ENCODE data around the gene LBHD2. TPM values are rescaled to one million over a fixed set of nuclear protein-coding genes. Genes with fewer than 3 reads are reported as not detected.

LBHD2 gene
- total and polyA plus RNA-seq, 4 donors, result not detected

DNA sequence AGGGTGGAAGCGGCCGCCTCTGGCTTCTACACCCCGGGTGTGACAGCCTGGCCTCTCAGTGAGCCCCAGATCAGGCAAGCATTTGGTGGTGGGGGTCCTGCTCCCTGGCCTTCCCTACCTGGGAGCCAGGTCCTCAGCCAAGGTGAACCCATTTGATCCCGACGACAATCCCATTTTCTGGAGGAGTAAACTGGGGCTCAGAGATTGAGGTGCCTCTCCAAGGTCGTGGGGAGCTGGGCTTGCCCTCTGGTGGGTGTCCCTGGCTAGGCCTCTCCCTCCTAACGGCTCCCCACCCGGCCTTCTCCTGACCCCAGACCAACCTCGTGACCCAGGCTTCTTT lies 7.8 kb downstream of the LBHD2 start:
- no peaks in the 10 kb centered on the region for H3K36me3 ChIP-seq (ENCODE audit: control insufficient read depth in 1 of 2, insufficient read depth in 2 of 2, low read length in 1 of 2)
- DNase-seq (no peak), ATAC-seq (ENCODE audit: low FRiP score) (no peak)
- H3K27ac ChIP-seq (ENCODE audit: low read depth in 1 of 2, low read length in 2 of 2), result no peak overlapping the region
- no peaks in the 10 kb centered on the region for H3K27me3 ChIP-seq (ENCODE audit: control insufficient read depth in 1 of 2, insufficient read depth in 2 of 2, low read length in 1 of 2)
- WGBS, 2 donors, result 65 to 76% methylated on average over 9 of the region's 9 CpGs
- intact Hi-C loops (cut with DNase I), result no loop called here
- peak overlapping the region in 1 of 2 donors; percentile 38 for H3K4me3 ChIP-seq (ENCODE audit: low read length in 2 of 2)
- no peaks in the 10 kb centered on the region for H3K9me3 ChIP-seq (ENCODE audit: control insufficient read depth, low read length)
- no peaks in the 10 kb centered on the region for H3K4me1 ChIP-seq (ENCODE audit: control insufficient read depth in 1 of 2, insufficient read depth in 2 of 2, low read length in 2 of 2)

DNA sequence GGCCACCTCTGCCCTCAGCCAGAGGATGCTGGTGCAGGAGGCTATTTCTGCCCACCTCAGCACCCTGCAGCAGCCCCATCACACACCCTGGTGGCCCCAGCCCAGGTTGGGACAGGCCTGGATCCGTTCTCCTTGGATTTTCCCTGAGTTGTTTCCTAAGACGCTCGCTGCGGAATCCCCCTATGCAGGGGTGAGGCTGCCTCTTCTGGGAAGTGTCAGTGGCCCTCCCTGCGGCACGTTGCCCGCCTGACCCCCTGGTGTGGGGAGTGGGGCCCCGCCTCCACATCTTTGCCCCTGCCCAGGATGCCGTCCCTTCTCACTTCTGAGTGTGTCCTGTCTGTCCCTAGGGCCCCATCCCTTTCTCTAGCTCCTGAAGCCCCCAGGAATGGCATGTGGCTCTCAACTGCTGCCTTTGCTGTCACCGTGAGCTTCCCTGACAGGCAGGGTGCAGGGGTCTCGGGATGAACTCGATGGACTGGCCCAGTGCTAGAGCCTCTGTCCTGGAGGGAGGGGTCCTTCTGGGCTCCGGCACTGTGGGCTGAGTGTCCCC lies 9.9 kb downstream of the LBHD2 start:
- Histone ChIP-seq H3K27me3 (ENCODE audit: control insufficient read depth in 1 of 2, insufficient read depth in 2 of 2, low read length in 1 of 2) (no peaks in the 10 kb centered on the region), H3K4me1 (ENCODE audit: control insufficient read depth in 1 of 2, insufficient read depth in 2 of 2, low read length in 2 of 2) (no peaks in the 10 kb centered on the region), H3K27ac (ENCODE audit: low read depth in 1 of 2, low read length in 2 of 2) (no peak overlapping the region), H3K36me3 (ENCODE audit: control insufficient read depth in 1 of 2, insufficient read depth in 2 of 2, low read length in 1 of 2) (no peaks in the 10 kb centered on the region), H3K4me3 (ENCODE audit: low read length in 2 of 2) (no peak overlapping the region), H3K9me3 (ENCODE audit: control insufficient read depth, low read length) (no peaks in the 10 kb centered on the region)
- intact Hi-C loops (cut with DNase I), result no loop called here
- ATAC-seq (ENCODE audit: low FRiP score) (no peak), DNase-seq (no peak)
- 90 to 91% methylated on average over 13 of the region's 13 CpGs for WGBS, 2 donors

DNA sequence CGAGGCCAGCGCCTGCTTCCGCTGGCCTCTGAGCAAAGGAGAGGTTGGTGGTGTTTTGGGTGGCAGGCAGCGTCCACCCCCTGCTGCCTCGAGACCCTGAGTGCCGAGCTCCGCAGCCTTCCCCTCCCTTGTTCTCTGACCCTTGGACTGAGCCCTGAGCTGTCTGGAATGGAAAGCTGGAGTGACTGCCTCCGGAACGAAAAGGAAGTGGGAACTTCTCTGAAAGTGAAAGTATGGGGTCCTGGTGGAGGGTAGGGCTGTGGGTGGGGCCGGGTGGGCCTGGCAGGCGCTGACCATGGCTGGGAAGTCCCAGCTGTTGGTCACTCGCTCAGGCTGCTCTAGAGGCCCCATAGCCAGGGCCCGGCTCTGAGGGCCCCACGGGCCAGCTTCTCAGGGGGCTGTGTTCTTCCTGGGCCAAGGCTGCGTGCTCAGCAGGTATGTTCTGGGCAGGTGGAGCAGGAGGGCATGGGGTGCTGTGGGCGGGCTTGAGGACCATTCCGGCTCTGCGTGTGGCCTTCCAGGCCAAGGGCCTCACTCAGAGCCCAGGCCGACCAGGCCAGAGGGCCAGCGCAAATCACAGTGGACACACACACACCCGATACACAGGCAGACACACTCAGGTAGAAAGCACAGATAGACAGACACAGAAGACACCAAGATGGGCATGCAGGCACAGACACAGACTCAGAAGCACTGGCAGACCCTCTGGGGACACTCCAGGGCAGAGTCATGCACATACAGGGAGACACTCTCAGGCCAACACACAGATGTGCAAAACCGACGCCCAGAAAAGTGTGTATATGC lies 10.6 kb downstream of the LBHD2 start, which contains the start of gene EXOC3L4:
Gene EXOC3L4, plus strand, starts transcription at position 320 of the 804 bp plus-strand sequence. CDS start 5,495 bp downstream, outside the sequence.
- no peaks in the 10 kb centered on the region for H3K4me1 ChIP-seq (ENCODE audit: control insufficient read depth in 1 of 2, insufficient read depth in 2 of 2, low read length in 2 of 2)
- ATAC-seq (ENCODE audit: low FRiP score), result no peak
- no peaks in the 10 kb centered on the region for H3K27me3 ChIP-seq (ENCODE audit: control insufficient read depth in 1 of 2, insufficient read depth in 2 of 2, low read length in 1 of 2)
- DNase-seq, result no peak
- no peak within 1 kb of the TSS for H3K4me3 ChIP-seq (ENCODE audit: low read length in 2 of 2)
- H3K27ac ChIP-seq (ENCODE audit: low read depth in 1 of 2, low read length in 2 of 2), result no peak within 1 kb of the TSS
- intact Hi-C loops (cut with DNase I), result no loop called here
- no peaks in the 10 kb centered on the region for H3K36me3 ChIP-seq (ENCODE audit: control insufficient read depth in 1 of 2, insufficient read depth in 2 of 2, low read length in 1 of 2)
- WGBS, 2 donors, result 88 to 93% methylated on average over 22 to 23 of the region's 23 CpGs
- no peaks in the 10 kb centered on the region for H3K9me3 ChIP-seq (ENCODE audit: control insufficient read depth, low read length)

DNA sequence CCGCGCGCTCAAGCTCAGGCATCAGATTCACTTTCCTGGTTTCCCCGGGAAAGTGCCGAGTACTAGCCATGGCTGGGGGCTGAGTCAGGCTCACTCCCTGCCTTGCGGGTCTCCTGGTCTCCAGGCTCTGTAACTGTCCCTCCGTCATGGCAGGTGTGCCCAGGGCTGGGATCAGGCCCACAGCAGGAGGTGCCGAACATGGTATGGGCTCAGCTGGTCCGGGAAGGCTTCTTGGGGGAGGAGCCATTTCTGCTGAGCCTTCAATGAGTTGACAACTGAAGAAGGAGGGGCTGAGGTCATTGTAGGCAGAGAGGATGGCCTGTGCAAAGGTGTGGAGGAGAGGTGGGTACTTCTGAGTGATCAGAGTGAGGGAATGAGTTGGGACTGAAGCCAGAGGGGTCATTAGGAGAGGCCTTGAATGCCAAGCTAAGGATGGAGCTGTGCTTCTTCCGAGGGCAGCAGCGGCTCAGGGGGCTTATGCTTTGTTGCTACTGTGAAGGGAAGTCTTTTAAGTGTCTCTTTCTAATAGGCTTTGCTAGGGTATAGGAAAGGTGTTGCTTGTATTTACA lies 11.3 kb downstream of the LBHD2 start:
- H3K4me1 ChIP-seq (ENCODE audit: control insufficient read depth in 1 of 2, insufficient read depth in 2 of 2, low read length in 2 of 2), result no peaks in the 10 kb centered on the region
- intact Hi-C loops (cut with DNase I), result no loop called here
- H3K27ac ChIP-seq (ENCODE audit: low read depth in 1 of 2, low read length in 2 of 2), result no peak overlapping the region
- H3K36me3 ChIP-seq (ENCODE audit: control insufficient read depth in 1 of 2, insufficient read depth in 2 of 2, low read length in 1 of 2), result no peaks in the 10 kb centered on the region
- DNase-seq (no peak), ATAC-seq (ENCODE audit: low FRiP score) (no peak)
- WGBS, 2 donors, result 93 to 94% methylated on average over 11 of the region's 11 CpGs
- H3K4me3 ChIP-seq (ENCODE audit: low read length in 2 of 2), result no peak overlapping the region
- H3K9me3 ChIP-seq (ENCODE audit: control insufficient read depth, low read length), result no peaks in the 10 kb centered on the region
- H3K27me3 ChIP-seq (ENCODE audit: control insufficient read depth in 1 of 2, insufficient read depth in 2 of 2, low read length in 1 of 2), result no peaks in the 10 kb centered on the region

GRCh38 chr14:103096387-103096786 lies 12.4 kb downstream of the LBHD2 start:
- ATAC-seq (ENCODE audit: low FRiP score), result no peak

GRCh38 chr14:103097244-103097993 lies 13.4 kb downstream of the LBHD2 start:
- ATAC-seq (ENCODE audit: low FRiP score) (no peak), DNase-seq (no peak)
- Histone ChIP-seq H3K27ac (ENCODE audit: low read depth in 1 of 2, low read length in 2 of 2) (no peak overlapping the region), H3K36me3 (ENCODE audit: control insufficient read depth in 1 of 2, insufficient read depth in 2 of 2, low read length in 1 of 2) (no peaks in the 10 kb centered on the region), H3K9me3 (ENCODE audit: control insufficient read depth, low read length) (no peaks in the 10 kb centered on the region), H3K4me1 (ENCODE audit: control insufficient read depth in 1 of 2, insufficient read depth in 2 of 2, low read length in 2 of 2) (no peaks in the 10 kb centered on the region), H3K4me3 (ENCODE audit: low read length in 2 of 2) (no peak overlapping the region), H3K27me3 (ENCODE audit: control insufficient read depth in 1 of 2, insufficient read depth in 2 of 2, low read length in 1 of 2) (no peaks in the 10 kb centered on the region)
- 83 to 87% methylated on average over 25 to 26 of the region's 26 CpGs for WGBS, 2 donors
- intact Hi-C loops (cut with DNase I), result no loop called here

More at GRCh38 chr14:103096387-103096786, 12.4 kb downstream of the LBHD2 start:
- Histone ChIP-seq H3K36me3 (ENCODE audit: control insufficient read depth in 1 of 2, insufficient read depth in 2 of 2, low read length in 1 of 2) (no peaks in the 10 kb centered on the region), H3K4me1 (ENCODE audit: control insufficient read depth in 1 of 2, insufficient read depth in 2 of 2, low read length in 2 of 2) (no peaks in the 10 kb centered on the region), H3K27ac (ENCODE audit: low read depth in 1 of 2, low read length in 2 of 2) (no peak overlapping the region), H3K9me3 (ENCODE audit: control insufficient read depth, low read length) (no peaks in the 10 kb centered on the region), H3K27me3 (ENCODE audit: control insufficient read depth in 1 of 2, insufficient read depth in 2 of 2, low read length in 1 of 2) (no peaks in the 10 kb centered on the region), H3K4me3 (ENCODE audit: low read length in 2 of 2) (no peak overlapping the region)
- intact Hi-C loops (cut with DNase I), result no loop called here
- DNase-seq, result no peak
- 54 to 74% methylated on average over 4 of the region's 4 CpGs for WGBS, 2 donors

- H3K27ac ChIP-seq (ENCODE audit: low read depth in 1 of 2, low read length in 2 of 2), result no peak overlapping the region
- intact Hi-C loops (cut with DNase I), result no loop called here
- 81 to 82% methylated on average over 31 of the region's 31 CpGs for WGBS, 2 donors
- no peaks in the 10 kb centered on the region for H3K27me3 ChIP-seq (ENCODE audit: control insufficient read depth in 1 of 2, insufficient read depth in 2 of 2, low read length in 1 of 2)
- H3K36me3 ChIP-seq (ENCODE audit: control insufficient read depth in 1 of 2, insufficient read depth in 2 of 2, low read length in 1 of 2), result no peaks in the 10 kb centered on the region
- no peak overlapping the region for H3K4me3 ChIP-seq (ENCODE audit: low read length in 2 of 2)
- ATAC-seq (ENCODE audit: low FRiP score), result no peak
- DNase-seq, result no peak
- H3K4me1 ChIP-seq (ENCODE audit: control insufficient read depth in 1 of 2, insufficient read depth in 2 of 2, low read length in 2 of 2), result no peaks in the 10 kb centered on the region
- H3K9me3 ChIP-seq (ENCODE audit: control insufficient read depth, low read length), result no peaks in the 10 kb centered on the region
These were observed 14.3 kb downstream of the LBHD2 start for GRCh38 chr14:103097994-103098957.
